Measurements from ENCODE around the gene LRCOL1. TPM values are rescaled to one million over a fixed set of nuclear protein-coding genes. Genes with fewer than 3 reads are reported as not detected.

LRCOL1 gene
- total RNA-seq, 2 donors from 2014 or later, result 0.68 TPM; not detected in 1

DNA sequence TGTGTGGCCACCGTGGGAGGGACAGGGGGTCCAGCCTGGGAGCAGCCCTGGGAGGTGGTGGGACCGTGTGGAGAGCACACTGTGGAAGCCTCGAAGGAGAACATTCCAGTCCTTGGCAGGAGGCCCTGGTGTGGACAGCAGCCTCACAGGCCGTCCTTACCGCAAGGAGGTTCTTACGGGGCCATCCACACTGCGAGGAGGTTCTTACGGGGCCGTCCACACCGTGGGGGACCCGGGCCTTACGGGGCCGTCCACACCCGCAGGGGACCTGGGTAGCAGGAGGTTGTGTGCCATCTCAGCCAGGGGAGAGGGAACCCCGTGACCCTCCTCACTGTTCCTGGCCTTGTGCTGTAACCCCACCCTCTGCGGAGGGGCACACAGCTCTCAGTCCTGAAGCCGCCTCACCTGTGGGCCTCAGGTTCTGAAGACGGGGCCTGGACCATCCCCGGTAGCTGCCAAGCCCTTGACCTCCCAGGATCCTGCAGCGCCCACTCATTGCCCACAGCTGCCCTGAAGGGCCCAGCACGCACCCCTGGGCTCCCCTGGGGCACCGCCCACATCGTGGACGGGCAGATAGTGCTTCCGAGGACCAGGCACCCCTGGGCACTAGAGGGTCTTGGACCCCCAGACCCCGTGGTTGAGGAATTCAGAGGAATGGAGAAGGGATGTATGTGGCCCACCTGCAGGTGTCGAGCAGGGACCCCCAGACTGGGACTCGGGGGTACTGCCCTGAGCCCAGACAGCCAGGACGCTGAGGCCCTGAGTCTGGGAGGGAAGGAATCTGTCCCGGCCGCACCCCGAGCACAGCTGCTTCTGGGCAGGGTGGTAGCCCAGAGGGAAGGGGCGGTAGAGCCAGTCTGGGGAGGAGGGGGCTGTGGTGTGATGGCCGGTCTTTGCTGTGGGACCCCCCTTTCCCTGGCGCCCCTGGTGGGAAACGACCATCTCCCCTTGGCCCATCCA lies 37.3 kb downstream of the LRCOL1 start:
- H3K4me1 ChIP-seq (replicated peaks), result no peaks in the 10 kb centered on the region
- H3K4me3 ChIP-seq, result no peak overlapping the region
- peaks cover 0 to 5% of the 10 kb centered on the region in 2 donors for H3K36me3 ChIP-seq
- no peak for DNase-seq (ENCODE audit: low spot score)
- H3K9me3 ChIP-seq, result no peaks in the 10 kb centered on the region
- no peaks in the 10 kb centered on the region for H3K27me3 ChIP-seq (replicated peaks; ENCODE audit: insufficient read depth)
- intact Hi-C loops (cut with DNase I), result no loop called here
- H3K27ac ChIP-seq, result no peak overlapping the region
- no peak for TF ChIP-seq POLR2AphosphoS5 (IDR thresholded peaks at IDR 0.05)
- no peak for TF ChIP-seq CTCF (IDR thresholded peaks at IDR 0.05)
- TF ChIP-seq POLR2A (IDR thresholded peaks at IDR 0.05), result no peak
- 88% methylated on average over 34 of the region's 36 CpGs for WGBS

DNA sequence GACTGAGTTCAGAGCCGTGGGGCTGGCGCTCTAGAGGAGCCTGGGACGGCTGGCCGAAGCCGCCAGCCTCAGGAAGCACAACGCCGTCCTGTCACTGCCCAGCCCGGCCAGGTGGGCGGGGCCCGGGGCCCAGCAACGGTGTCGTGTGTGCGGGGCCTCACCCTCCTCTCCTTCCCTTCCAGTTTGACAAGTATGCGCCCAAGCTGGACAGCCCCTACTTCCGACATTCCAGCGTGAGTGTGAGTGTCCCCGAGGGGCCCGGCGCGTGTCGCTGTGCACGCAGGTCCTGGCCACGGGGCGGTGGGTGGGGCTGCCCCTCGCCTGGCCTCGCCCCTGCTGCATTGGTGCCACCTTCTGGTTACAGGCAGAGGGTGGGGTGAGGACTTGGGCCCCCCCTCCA lies 38.3 kb downstream of the LRCOL1 start:
- Histone ChIP-seq H3K4me3 (no peak overlapping the region), H3K27ac (no peak overlapping the region)
- DNase-seq (ENCODE audit: low spot score), result peak; percentile 51

GRCh38 chr12:132571598-132571997 lies 38.8 kb downstream of the LRCOL1 start:
- 80% methylated on average over 20 of the region's 20 CpGs for WGBS
- no peaks in the 10 kb centered on the region for H3K27me3 ChIP-seq (replicated peaks; ENCODE audit: insufficient read depth)
- no peak overlapping the region for H3K27ac ChIP-seq
- H3K4me3 ChIP-seq, result no peak overlapping the region
- no peak for TF ChIP-seq POLR2AphosphoS5 (IDR thresholded peaks at IDR 0.05)
- no peak for TF ChIP-seq CTCF (IDR thresholded peaks at IDR 0.05)
- no peak for TF ChIP-seq POLR2A (IDR thresholded peaks at IDR 0.05)
- intact Hi-C loops (cut with DNase I), result no loop called here
- no peaks in the 10 kb centered on the region for H3K9me3 ChIP-seq
- DNase-seq (ENCODE audit: low spot score), result no peak
- peaks cover 0 to 5% of the 10 kb centered on the region in 2 donors for H3K36me3 ChIP-seq
- no peaks in the 10 kb centered on the region for H3K4me1 ChIP-seq (replicated peaks)

More for the DNA sequence above, 38.3 kb downstream of the LRCOL1 start:
- Histone ChIP-seq H3K4me1 (replicated peaks) (no peaks in the 10 kb centered on the region), H3K27me3 (replicated peaks; ENCODE audit: insufficient read depth) (no peaks in the 10 kb centered on the region), H3K9me3 (no peaks in the 10 kb centered on the region), H3K36me3 (peaks cover 0 to 5% of the 10 kb centered on the region in 2 donors)
- intact Hi-C loops (cut with DNase I), result no loop called here
- WGBS, result 57% methylated on average over 26 of the region's 26 CpGs
- no peak for TF ChIP-seq CTCF (IDR thresholded peaks at IDR 0.05)
- no peak for TF ChIP-seq POLR2A (IDR thresholded peaks at IDR 0.05)
- no peak for TF ChIP-seq POLR2AphosphoS5 (IDR thresholded peaks at IDR 0.05)

DNA sequence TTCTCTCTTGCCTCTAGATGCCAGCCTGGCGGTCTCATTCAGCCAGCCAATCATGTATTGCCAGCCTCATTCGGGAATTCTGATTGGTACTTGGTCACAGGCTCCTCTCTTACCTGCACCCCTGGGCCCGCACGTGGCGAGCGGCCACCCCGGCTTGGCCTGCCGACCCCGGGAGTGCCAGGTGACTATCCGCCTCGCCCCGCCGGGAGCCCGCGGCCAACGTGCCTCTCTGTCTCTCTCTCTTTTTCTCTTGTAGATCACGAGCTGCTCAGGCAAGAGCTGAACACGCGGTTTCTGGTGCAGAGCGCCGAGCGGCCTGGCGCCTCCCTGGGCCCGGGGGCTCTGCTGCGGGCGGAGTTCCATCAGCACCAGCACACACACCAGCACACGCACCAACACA lies 39.3 kb downstream of the LRCOL1 start:
- no peak overlapping the region for H3K4me3 ChIP-seq
- no peaks in the 10 kb centered on the region for H3K9me3 ChIP-seq
- H3K27me3 ChIP-seq (replicated peaks; ENCODE audit: insufficient read depth), result no peaks in the 10 kb centered on the region
- 92% methylated on average over 27 of the region's 27 CpGs for WGBS
- peaks cover 0 to 5% of the 10 kb centered on the region in 2 donors for H3K36me3 ChIP-seq
- DNase-seq (ENCODE audit: low spot score), result no peak
- TF ChIP-seq CTCF (IDR thresholded peaks at IDR 0.05) (no peak), POLR2A (IDR thresholded peaks at IDR 0.05) (no peak), POLR2AphosphoS5 (IDR thresholded peaks at IDR 0.05) (no peak)
- H3K27ac ChIP-seq, result no peak overlapping the region
- intact Hi-C loops (cut with DNase I), result no loop called here
- H3K4me1 ChIP-seq (replicated peaks), result no peaks in the 10 kb centered on the region

DNA sequence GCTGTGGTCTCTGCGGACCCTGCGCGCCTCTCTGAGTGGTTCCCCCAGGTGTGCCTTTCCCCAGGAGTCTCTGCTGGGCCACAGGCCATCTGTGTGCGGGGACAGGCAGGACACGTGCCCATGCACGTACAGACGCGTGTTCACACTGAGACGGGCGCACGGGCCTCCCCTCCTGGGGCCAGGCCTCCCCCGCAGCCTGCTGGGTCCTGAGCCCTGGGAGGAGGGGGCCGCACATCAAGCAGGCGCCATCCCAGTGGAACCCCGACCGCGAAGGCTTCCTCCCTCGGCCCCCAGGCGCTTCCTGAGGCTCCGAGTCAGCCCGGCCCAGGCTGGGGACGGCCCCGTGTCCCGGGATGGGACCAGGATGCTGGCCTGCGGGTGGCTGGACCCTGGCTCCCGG lies 39.7 kb downstream of the LRCOL1 start:
- intact Hi-C loops (cut with DNase I), result no loop called here
- no peaks in the 10 kb centered on the region for H3K27me3 ChIP-seq (replicated peaks; ENCODE audit: insufficient read depth)
- WGBS, result 93% methylated on average over 17 of the region's 26 CpGs
- no peak for DNase-seq (ENCODE audit: low spot score)
- H3K4me1 ChIP-seq (replicated peaks), result no peaks in the 10 kb centered on the region
- no peak overlapping the region for H3K4me3 ChIP-seq
- no peaks in the 10 kb centered on the region for H3K9me3 ChIP-seq
- H3K27ac ChIP-seq, result no peak overlapping the region
- TF ChIP-seq POLR2AphosphoS5 (IDR thresholded peaks at IDR 0.05), result no peak
- no peak for TF ChIP-seq POLR2A (IDR thresholded peaks at IDR 0.05)
- no peak for TF ChIP-seq CTCF (IDR thresholded peaks at IDR 0.05)
- H3K36me3 ChIP-seq, result peaks cover 0 to 5% of the 10 kb centered on the region in 2 donors

Data from prostate gland (tissue), 2 donors.